H1 (cell line): Measurements from ENCODE around the gene SLC12A5. TPM values are rescaled to one million over a fixed set of nuclear protein-coding genes. Genes with fewer than 3 reads are reported as not detected.

ENCODE experiments used
- CTCF ChIA-PET: fragments of 300-600 bp; sonication (Branson Sonifier 250); formaldehyde crosslinking; loops from one replicate; lab custom pipeline; 2021; ENCODE audit not compliant: partially characterized antibody; lab: Charles Lee
- POLR2A ChIA-PET: fragments of 300-600 bp; sonication (Branson Sonifier 250); formaldehyde crosslinking; loops from one replicate; lab custom pipeline; 2021; ENCODE audit warnings: inconsistent platforms; ENCODE audit not compliant: partially characterized antibody; lab: Charles Lee
- DNase-seq, 2 experiments: peaks; one replicate each; pipeline versions ENCODE4 v3.0.0 to v3.0.0-alpha.2; 2010 to 2022; ENCODE audit warnings: low spot score in 2 of 2, low read depth in 1 of 2, mixed read lengths in 1 of 2
- FAIRE-seq: peaks from 2 replicates; lab custom pipeline; 2011; peaks lifted over from hg19 to GRCh38; lab: Jason Lieb, UNC
- H2AFZ ChIP-seq: 2 replicates; pipeline ENCODE4 v1.8.1; 2012; ENCODE audit warnings: low read length, inconsistent platforms
- H2AK5ac ChIP-seq: 2 replicates; pipeline ENCODE4 v1.6.1; 2013; ENCODE audit warnings: low read depth, low read length
- H2BK120ac ChIP-seq: replicated peaks from 2 replicates; pipeline ENCODE3; 2013; ENCODE audit warnings: low read depth, low read length, inconsistent platforms
- H2BK12ac ChIP-seq: 2 replicates; pipeline ENCODE4 v1.6.1; 2013; ENCODE audit warnings: low read depth, low read length
- H2BK15ac ChIP-seq: 2 replicates; pipeline ENCODE4 v1.6.1; 2013; ENCODE audit warnings: low read length
- H2BK20ac ChIP-seq: 2 replicates; pipeline ENCODE4 v1.6.1; 2013; ENCODE audit warnings: low read length
- H2BK5ac ChIP-seq: 2 replicates; pipeline ENCODE4 v1.6.1; 2013; ENCODE audit warnings: low read depth, low read length
- H3K14ac ChIP-seq: 2 replicates; pipeline ENCODE4 v1.6.1; 2013; ENCODE audit warnings: inconsistent platforms; ENCODE audit not compliant: insufficient read length
- H3K18ac ChIP-seq: 2 replicates; pipeline ENCODE4 v1.6.1; 2013; ENCODE audit warnings: low read length; ENCODE audit errors: extremely low read depth
- H3K23ac ChIP-seq: 2 replicates; pipeline ENCODE4 v1.6.1; 2013; ENCODE audit warnings: inconsistent platforms; ENCODE audit not compliant: insufficient read length
- H3K23me2 ChIP-seq: 2 replicates; pipeline ENCODE4 v1.6.1; 2013; ENCODE audit warnings: low read depth, low read length
- H3K27ac ChIP-seq: 2 replicates; pipeline ENCODE4 v1.6.1; 2011; ENCODE audit warnings: low read depth, low read length, inconsistent platforms
- H3K27me3 ChIP-seq, 4 experiments: replicated peaks in 1 of 4; 1 replicate in 1 of 4; 2 replicates in 3 of 4; pipeline versions ENCODE4 v1.6.1 to v1.8.1; 2011 to 2013; ENCODE audit warnings: low read length in 3 of 4, mild to moderate bottlenecking in 3 of 4, inconsistent platforms in 2 of 4, mixed read lengths in 2 of 4, moderate library complexity in 1 of 4; ENCODE audit not compliant: control insufficient read depth in 3 of 4, insufficient read depth in 3 of 4; ENCODE audit errors: extremely low read depth in 1 of 4
- H3K36me3 ChIP-seq, 4 experiments: 2 replicates each; pipeline versions ENCODE4 v1.6.1 to v1.8.1; 2011 to 2013; ENCODE audit warnings: mild to moderate bottlenecking in 4 of 4, low read length in 3 of 4, moderate library complexity in 2 of 4, control low read depth in 1 of 4, inconsistent platforms in 1 of 4; ENCODE audit not compliant: insufficient read depth in 4 of 4, control insufficient read depth in 2 of 4
- H3K4ac ChIP-seq: replicated peaks from 2 replicates; pipeline ENCODE3; 2013; ENCODE audit warnings: low read length, low read depth, mixed read lengths, inconsistent platforms; ENCODE audit not compliant: insufficient read length
- H3K4me1 ChIP-seq, 4 experiments: replicated peaks in 1 of 4; 1 replicate in 1 of 4; 2 replicates in 3 of 4; pipeline versions ENCODE4 v1.6.1 to v1.8.1; 2011 to 2013; ENCODE audit warnings: low read length in 3 of 4, inconsistent platforms in 2 of 4, mixed read lengths in 1 of 4; ENCODE audit not compliant: insufficient read depth in 4 of 4, control insufficient read depth in 3 of 4
- H3K4me2 ChIP-seq, 2 experiments: 2 replicates each; pipeline versions ENCODE4 v1.6.1 to v1.8.1; 2011 to 2013; ENCODE audit warnings: low read depth in 2 of 2, low read length in 2 of 2, control low read depth in 1 of 2, inconsistent platforms in 1 of 2, mild to moderate bottlenecking in 1 of 2; ENCODE audit not compliant: insufficient read depth in 1 of 2
- H3K4me3 ChIP-seq, 4 experiments: fragments of 200-600, 300-600 bp in 1 of 4; sonication (generic), shearing (Covaris generic), sonication (Bioruptor Twin) in 1 of 4; 2 replicates each; pipeline versions ENCODE4 v1.5.1 to v1.8.1; 2011 to 2016; ENCODE audit warnings: low read length in 4 of 4, low read depth in 3 of 4, control low read depth in 2 of 4, inconsistent platforms in 2 of 4, mild to moderate bottlenecking in 2 of 4, mixed read lengths in 1 of 4, moderate library complexity in 1 of 4; ENCODE audit not compliant: insufficient read depth in 2 of 4; ENCODE audit errors: extremely low read depth in 1 of 4
- H3K56ac ChIP-seq: replicated peaks from 2 replicates; pipeline ENCODE3; 2013; ENCODE audit warnings: low read depth, mild to moderate bottlenecking, mixed read lengths, low read length, inconsistent platforms; ENCODE audit not compliant: insufficient read length
- H3K79me1 ChIP-seq: 2 replicates; pipeline ENCODE4 v1.6.1; 2013; ENCODE audit warnings: low read depth, low read length, control low read depth
- H3K79me2 ChIP-seq, 2 experiments: 2 replicates each; pipeline versions ENCODE4 v1.6.1 to v1.8.1; 2012 to 2013; ENCODE audit warnings: low read length in 2 of 2, mild to moderate bottlenecking in 2 of 2, inconsistent platforms in 1 of 2; ENCODE audit not compliant: insufficient read depth in 2 of 2, control insufficient read depth in 1 of 2
- H3K9ac ChIP-seq, 4 experiments: replicated peaks in 1 of 4; 1 replicate in 1 of 4; 2 replicates in 3 of 4; pipeline versions ENCODE4 v1.6.1 to v1.8.1; 2011 to 2013; ENCODE audit warnings: low read depth in 3 of 4, low read length in 3 of 4, control low read depth in 2 of 4, mild to moderate bottlenecking in 2 of 4, moderate library complexity in 2 of 4, inconsistent platforms in 1 of 4; ENCODE audit errors: extremely low read depth in 1 of 4
- H3K9me3 ChIP-seq, 2 experiments: 2 replicates each; pipeline versions ENCODE4 v1.6.1 to v1.8.1; 2012 to 2013; ENCODE audit warnings: mild to moderate bottlenecking in 2 of 2, moderate library complexity in 2 of 2, control low read depth in 1 of 2, inconsistent platforms in 1 of 2, low read depth in 1 of 2, low read length in 1 of 2, mixed read lengths in 1 of 2; ENCODE audit not compliant: insufficient read depth in 2 of 2
- H4K20me1 ChIP-seq, 2 experiments: replicated peaks in 1 of 2; 2 replicates each; pipeline versions ENCODE3 to v1.8.1; 2011 to 2013; ENCODE audit warnings: inconsistent platforms in 2 of 2, low read length in 2 of 2, mild to moderate bottlenecking in 1 of 2; ENCODE audit not compliant: insufficient read depth in 2 of 2, control insufficient read depth in 1 of 2
- H4K5ac ChIP-seq: 2 replicates; pipeline ENCODE4 v1.6.1; 2013; ENCODE audit warnings: low read length, low read depth, mixed read lengths, inconsistent platforms; ENCODE audit not compliant: insufficient read length
- H4K8ac ChIP-seq: 2 replicates; pipeline ENCODE4 v1.8.0; 2013; ENCODE audit warnings: mild to moderate bottlenecking, moderate library complexity, low read length, inconsistent platforms; ENCODE audit not compliant: insufficient read depth; ENCODE audit errors: extremely low read depth
- H4K91ac ChIP-seq: replicated peaks from 2 replicates; pipeline ENCODE3; 2013; ENCODE audit warnings: low read length, mixed read lengths, inconsistent platforms; ENCODE audit not compliant: insufficient read length
- BACH1 ChIP-seq: IDR thresholded peaks from 2 replicates; pipeline ENCODE4 v1.6.1; 2012; ENCODE audit warnings: low read length, improper control_type of control experiment
- CBX5 ChIP-seq: fragments of 300-800, 300-1000 bp; sonication (generic); IDR thresholded peaks from 2 replicates; pipeline ENCODE4 v1.7.1; 2016; ENCODE audit warnings: antibody characterized with exemption, low read length, low read depth
- CEBPB ChIP-seq: IDR thresholded peaks from 2 replicates; pipeline ENCODE4 v1.6.1; 2012; ENCODE audit warnings: low read depth, low read length
- CREB1 ChIP-seq: IDR thresholded peaks from 2 replicates; pipeline ENCODE4 v1.6.1; 2012; ENCODE audit warnings: inconsistent platforms
- EP300 ChIP-seq, 2 experiments: IDR thresholded peaks; 1 replicate in 1 of 2; 2 replicates in 1 of 2; pipeline ENCODE4 v1.6.1; 2011 to 2012; ENCODE audit warnings: low read depth in 2 of 2, low read length in 2 of 2, mild to moderate bottlenecking in 2 of 2, borderline replicate concordance in 1 of 2, inconsistent platforms in 1 of 2, moderate library complexity in 1 of 2
- JUND ChIP-seq: IDR thresholded peaks from 2 replicates; pipeline ENCODE4 v1.6.1; 2011; ENCODE audit warnings: mild to moderate bottlenecking, improper control_type of control experiment, low read length
- KDM4A ChIP-seq: IDR thresholded peaks from one replicate; pipeline ENCODE4 v1.7.1; 2012; ENCODE audit warnings: low read depth, mild to moderate bottlenecking, moderate library complexity, low read length, inconsistent platforms; ENCODE audit not compliant: severe bottlenecking
- MAFK ChIP-seq: IDR thresholded peaks from 2 replicates; pipeline ENCODE4 v1.6.1; 2012; ENCODE audit warnings: low read depth, mild to moderate bottlenecking, improper control_type of control experiment, low read length
- POLR2A ChIP-seq, 2 experiments: IDR thresholded peaks; 1 replicate in 1 of 2; 2 replicates in 1 of 2; pipeline ENCODE4 v1.6.1; 2011; ENCODE audit warnings: low read depth in 2 of 2, low read length in 2 of 2, mild to moderate bottlenecking in 2 of 2; ENCODE audit errors: control extremely low read depth in 1 of 2
- POU5F1 ChIP-seq: IDR thresholded peaks from 2 replicates; pipeline ENCODE4 v1.6.1; 2011; ENCODE audit warnings: low read depth, mild to moderate bottlenecking, low read length, moderate library complexity
- RBBP5 ChIP-seq: IDR thresholded peaks from 2 replicates; pipeline ENCODE4 v1.7.1; 2012; ENCODE audit warnings: low read depth, mild to moderate bottlenecking, inconsistent platforms, low read length, moderate library complexity, borderline replicate concordance
- RNF2 ChIP-seq: fragments of 200-900, 300-1000 bp; sonication (generic); IDR thresholded peaks from 2 replicates; pipeline ENCODE4 v1.7.1; 2016; ENCODE audit warnings: borderline replicate concordance, low read depth, mild to moderate bottlenecking, antibody characterized with exemption, low read length; ENCODE audit not compliant: poor library complexity, severe bottlenecking; ENCODE audit errors: missing control alignments
- SRF ChIP-seq: IDR thresholded peaks from 2 replicates; pipeline ENCODE4 v1.6.1; 2011; ENCODE audit warnings: mild to moderate bottlenecking, low read depth, low read length, moderate library complexity
- TAF7 ChIP-seq: optimal IDR thresholded peaks from 2 replicates; pipeline ENCODE3; 2011; ENCODE audit warnings: low read depth, mild to moderate bottlenecking, inconsistent platforms, low read length, moderate library complexity, borderline replicate concordance
- ZNF274 ChIP-seq: IDR thresholded peaks from 2 replicates; pipeline ENCODE4 v1.7.0; 2012; ENCODE audit warnings: low read length, borderline replicate concordance; ENCODE audit errors: extremely low read depth
- WGBS, 2 experiments: shearing (Covaris generic) in 1 of 2; methylation state at CpG; one replicate each; pipeline versions ENCODE4 v1.1.6 to v1.1.7; 2013 to 2015; ENCODE audit warnings: low lambda C conversion rate in 2 of 2, mixed read lengths in 2 of 2, inconsistent platforms in 1 of 2, low coverage in 1 of 2, missing lambda C conversion rate in 1 of 2; ENCODE audit not compliant: insufficient replicate concordance in 2 of 2, insufficient coverage in 1 of 2, insufficient read length in 1 of 2; ENCODE audit errors: extremely low coverage in 1 of 2, missing lambda C conversion rate in 1 of 2; 5-methylcytosine and 5-hydroxymethylcytosine counted together
- polyA plus RNA-seq, 7 experiments: library from polyadenylated mRNA; depleted of rRNA in 3 of 7; stranded (reverse) in 5 of 7; unstranded in 2 of 7; fragments of >200 nt in 5 of 7; fragments of 200-250 nt in 2 of 7; gene quantifications; 1 replicate in 5 of 7; 2 replicates in 1 of 7; 4 replicates in 1 of 7; pipeline versions ENCODE4 v1.2.1 to v1.2.3, GENCODE V29; 2011 to 2013; ENCODE audit warnings: missing spikeins in 2 of 7, mixed read lengths in 2 of 7
- total RNA-seq: library from RNA; stranded (reverse); fragmentation: NEBNext Ultra II Directional; extraction: Animal tissue kit (Norgen Biotek cat#: 25700); gene quantifications from 2 replicates; pipeline ENCODE4 v1.2.1, GENCODE V29; 2021

Gene SLC12A5
- total and polyA plus RNA-seq, 2 of the 8 experiments (the other 6 are each of a cell fraction or from before 2014, with no cell fraction given): 1.9 to 7.3 TPM

DNA sequence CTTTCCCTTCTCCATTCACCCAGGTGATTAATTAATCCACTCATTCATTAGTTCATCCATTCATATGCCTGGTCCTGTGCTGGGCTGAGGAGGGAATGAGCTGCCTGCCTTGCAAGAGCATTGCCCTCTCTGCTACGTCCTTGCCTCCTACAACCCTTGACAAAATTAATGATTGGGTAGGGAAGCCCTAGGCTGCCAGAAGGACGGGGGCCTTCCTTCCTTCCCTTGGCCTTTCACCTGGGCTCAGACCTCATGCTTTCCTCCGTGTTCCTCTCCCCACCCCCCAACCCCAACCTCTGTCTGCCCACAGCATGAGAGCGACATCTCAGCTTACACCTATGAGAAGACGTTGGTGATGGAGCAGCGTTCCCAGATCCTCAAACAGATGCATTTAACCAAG is 25.6 kb downstream of the SLC12A5 start:
- no peak overlapping the region for H3K27ac ChIP-seq
- no peak overlapping the region for H3K4me2 ChIP-seq
- peaks cover 0 to 14% (median 12%) of the 10 kb centered on the region in 4 experiments; a peak in 6 of 7 replicates for H3K4me1 ChIP-seq
- no peak overlapping the region for H4K5ac ChIP-seq
- no peaks in the 10 kb centered on the region for H3K9me3 ChIP-seq
- H3K23ac ChIP-seq: no peak overlapping the region
- no peak overlapping the region for H2AFZ ChIP-seq
- no peak overlapping the region for H2AK5ac ChIP-seq
- DNase-seq: no peak
- no peak overlapping the region for H3K14ac ChIP-seq
- H3K56ac ChIP-seq: no peak overlapping the region
- H3K27me3 ChIP-seq: peaks cover 4 to 55% (median 35%) of the 10 kb centered on the region in 4 experiments
- no peak overlapping the region for H4K91ac ChIP-seq
- no peak overlapping the region for H2BK20ac ChIP-seq
- no peak for FAIRE-seq
- H3K9ac ChIP-seq: no peak overlapping the region
- H3K4me3 ChIP-seq: no peak overlapping the region
- no peaks in the 10 kb centered on the region for H3K36me3 ChIP-seq
- H2BK15ac ChIP-seq: no peak overlapping the region
- peaks cover 4 to 23% of the 10 kb centered on the region in 2 experiments for H4K20me1 ChIP-seq
- no peak overlapping the region for H3K18ac ChIP-seq
- CTCF ChIA-PET: no interaction called here
- no peak overlapping the region for H4K8ac ChIP-seq
- peaks cover 10% of the 10 kb centered on the region; the same call in 1 of the 2 replicates for H3K23me2 ChIP-seq
- H2BK12ac ChIP-seq: no peak overlapping the region
- no peaks in the 10 kb centered on the region for H3K79me2 ChIP-seq
- no peak overlapping the region for H3K4ac ChIP-seq
- WGBS, 2 experiments: 56% methylated on average over 6 of the region's 6 CpGs; no CpG with 5 or more reads in 1 of the 2 experiments
- no peak overlapping the region for H2BK120ac ChIP-seq
- H3K79me1 ChIP-seq: no peaks in the 10 kb centered on the region
- H2BK5ac ChIP-seq: no peak overlapping the region
- POLR2A ChIA-PET: interaction anchor here (1.1 kb wide), 1 partner anchor 11 kb away, joined by 3 read pairs; no protein-coding TSS in a partner anchor
- TF ChIP-seq CREB1: no peak
- TF ChIP-seq ZNF274: no peak
- no peak for TF ChIP-seq JUND
- no peak for TF ChIP-seq TAF7
- TF ChIP-seq CBX5: no peak
- TF ChIP-seq POLR2A (IDR thresholded peaks at IDR 0.05; ENCODE audit: control extremely low read depth in 1 of 2, low read depth in 2 of 2, low read length in 2 of 2): no peak
- TF ChIP-seq MAFK: no peak
- TF ChIP-seq RBBP5: no peak
- TF ChIP-seq BACH1: no peak
- no peak for TF ChIP-seq RNF2
- no peak for TF ChIP-seq EP300 (IDR thresholded peaks at IDR 0.05; ENCODE audit: borderline replicate concordance in 1 of 2, low read depth in 2 of 2, low read length in 2 of 2)
- TF ChIP-seq SRF: no peak
- no peak for TF ChIP-seq KDM4A
- no peak for TF ChIP-seq CEBPB
- TF ChIP-seq POU5F1: no peak
